ENCODE measurements around the gene ANO2.

The ANO2 gene

DNA sequence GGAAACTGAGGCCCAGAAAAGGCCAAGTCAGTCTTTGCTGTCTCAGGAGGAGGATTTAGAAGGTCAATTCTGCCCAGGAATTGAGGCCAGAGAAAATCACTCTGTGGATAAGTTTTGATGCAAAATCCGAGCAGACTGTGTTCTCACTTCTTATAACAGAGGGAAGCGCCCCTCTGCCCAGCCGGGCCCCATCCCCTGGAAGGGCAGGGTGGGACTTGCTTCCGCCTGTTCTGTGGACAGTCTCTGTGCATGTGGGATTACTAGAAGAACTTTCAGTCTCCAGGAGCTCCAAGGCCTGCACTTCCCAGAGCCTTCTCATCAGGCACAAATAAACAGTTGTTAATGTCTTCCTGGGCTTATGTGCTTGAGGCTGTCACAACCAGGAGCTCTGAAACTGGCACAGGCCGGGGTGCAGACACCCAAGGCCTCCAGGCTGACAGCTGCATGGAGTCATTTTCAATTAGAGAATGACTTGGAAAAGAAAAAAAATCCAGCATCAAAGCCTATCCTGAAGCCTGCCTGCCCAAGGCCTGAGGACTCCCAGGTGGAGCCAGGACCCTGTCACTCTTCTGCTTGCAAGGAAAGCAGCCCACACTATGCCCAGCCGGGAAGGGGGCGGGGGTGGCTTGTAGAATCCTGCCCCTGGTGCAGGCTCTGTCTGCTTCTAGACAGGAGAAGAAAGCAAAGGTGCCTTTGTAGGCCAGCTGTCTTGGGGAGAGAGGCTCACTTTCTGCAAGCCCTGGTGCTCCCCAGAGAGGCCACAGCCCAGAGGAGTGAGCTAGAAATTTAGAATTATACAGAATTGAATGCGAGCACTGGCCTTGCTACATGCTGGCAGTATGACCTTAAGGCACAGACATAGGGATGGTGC, 428.5 kb downstream of the ANO2 start:
- no peak for DNase-seq (ENCODE audit: low read depth, low spot score)

DNA sequence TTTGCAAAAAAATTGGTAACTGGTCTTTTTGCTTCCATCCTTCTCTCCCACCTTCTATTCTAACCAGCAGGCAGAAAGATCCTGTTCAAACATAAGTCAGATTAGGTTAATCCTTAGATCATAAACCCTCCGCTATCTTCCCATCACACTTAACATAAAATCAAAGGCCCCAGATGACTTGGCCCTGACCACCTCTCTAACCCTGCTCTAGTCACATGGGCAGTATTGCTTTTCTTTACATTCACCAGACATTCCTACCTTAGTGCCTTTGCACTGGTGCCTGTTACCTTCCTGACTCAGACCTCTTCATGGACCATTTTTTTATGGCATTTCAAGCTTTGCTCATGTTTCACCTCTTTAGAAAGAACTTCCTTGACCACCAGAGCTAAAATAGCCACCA, 429.6 kb downstream of the ANO2 start:
- DNase-seq (ENCODE audit: low read depth, low spot score) = no peak

DNA sequence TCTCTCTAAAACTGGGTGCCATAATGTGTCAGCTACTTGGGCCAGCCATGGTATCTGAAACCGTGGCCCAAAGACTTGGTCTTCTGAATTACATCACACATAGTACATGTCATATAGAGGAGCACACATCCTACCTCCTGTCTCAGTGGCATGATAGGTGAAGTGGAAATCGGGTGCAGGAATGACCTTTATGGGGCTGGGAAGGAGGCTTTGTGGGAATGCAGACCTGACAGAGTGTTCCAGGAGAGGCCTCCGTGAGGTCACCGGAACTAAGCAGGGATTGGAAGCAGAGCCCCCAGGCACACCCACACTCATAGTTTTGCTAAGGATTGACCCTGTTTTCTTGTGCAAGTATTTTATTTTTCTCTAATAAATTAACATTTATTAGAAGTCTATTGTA, 430.5 kb downstream of the ANO2 start:
- no peak for DNase-seq (ENCODE audit: low read depth, low spot score)

DNA sequence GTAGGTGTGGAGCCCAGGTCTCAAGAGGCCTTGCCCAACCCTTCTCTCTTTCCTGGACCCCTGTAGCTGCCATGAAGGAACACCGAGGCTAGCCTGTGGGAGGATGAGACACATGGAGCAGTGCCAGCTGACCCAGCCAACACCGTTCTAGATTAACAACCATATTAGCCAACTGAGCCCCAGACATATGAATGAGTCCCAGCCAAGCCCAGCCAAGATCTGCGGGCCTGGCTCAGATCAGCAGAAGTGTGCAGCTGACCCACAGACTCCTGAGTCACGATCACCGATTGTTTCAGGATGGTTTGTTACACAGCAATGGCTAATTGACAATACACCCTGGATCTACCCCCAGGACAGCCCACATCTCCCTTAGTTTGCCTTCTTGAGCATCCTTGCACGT, 431.0 kb downstream of the ANO2 start:
- no peak for DNase-seq (ENCODE audit: low read depth, low spot score)

DNA sequence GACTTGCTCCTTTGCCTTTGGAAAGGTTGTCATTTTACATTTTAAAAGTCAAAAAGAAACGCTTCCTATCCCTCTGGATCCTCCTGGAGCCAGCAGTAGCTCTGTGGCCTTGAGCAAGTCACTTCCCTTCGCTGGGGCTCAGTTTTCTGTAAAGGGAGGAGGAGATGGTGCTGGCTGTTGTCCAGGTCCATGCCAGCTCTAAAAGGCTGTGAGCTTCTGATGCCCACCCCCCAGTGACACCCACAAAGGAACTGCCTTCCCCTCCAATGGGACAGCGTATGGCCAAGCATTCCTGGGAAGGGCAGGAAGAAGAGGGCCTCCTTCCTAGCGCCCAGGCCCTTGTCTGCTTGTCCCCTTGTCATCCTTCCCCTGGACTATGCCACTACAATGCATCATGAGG, 431.7 kb downstream of the ANO2 start:
- DNase-seq (ENCODE audit: low read depth, low spot score) = no peak
